PFSK-1 (cell line): ENCODE results near the gene HOXA4.

Experiments used
- FOXP2 ChIP-seq: optimal IDR thresholded peaks from 2 replicates; pipeline ENCODE3; 2011; ENCODE audit warnings: borderline replicate concordance, control low read depth, inconsistent platforms; ENCODE audit not compliant: insufficient read depth; ENCODE audit errors: extremely low read length, extremely low read depth
- POLR2AphosphoS5 ChIP-seq: IDR thresholded peaks from 2 replicates; pipeline ENCODE4 v1.6.1; 2012; ENCODE audit warnings: low read depth, mild to moderate bottlenecking, control low read depth, low read length, moderate library complexity
- SIN3A ChIP-seq: IDR thresholded peaks from 2 replicates; pipeline ENCODE4 v1.6.1; 2012; ENCODE audit warnings: mild to moderate bottlenecking, low read length, moderate library complexity, borderline replicate concordance; ENCODE audit not compliant: insufficient read depth
- TAF1 ChIP-seq: IDR thresholded peaks from 2 replicates; pipeline ENCODE4 v1.6.1; 2012; ENCODE audit warnings: low read length, control low read depth, borderline replicate concordance; ENCODE audit not compliant: insufficient read depth
- TF ChIP-seq, protein P1 (sequence below), 2 experiments: IDR thresholded peaks; 2 replicates each; pipeline versions ENCODE4 v1.6.1 to v1.8.0; 2011 to 2012; ENCODE audit warnings: low read depth in 2 of 2, low read length in 2 of 2, control low read depth in 1 of 2, inconsistent platforms in 1 of 2, mild to moderate bottlenecking in 1 of 2, moderate library complexity in 1 of 2; ENCODE audit not compliant: insufficient read depth in 1 of 2

The HOXA4 gene

GRCh38 chr7:27165089-27165995, 34.8 kb upstream of the HOXA4 start, which contains the start of gene HOXA9:
Gene HOXA9 (minus strand): TSS chr7:27165537. CDS start chr7:27165457, 80 bp downstream.
- TF ChIP-seq FOXP2 (no peak), POLR2AphosphoS5 (no peak), TAF1 (no peak), SIN3A (no peak)
- TF ChIP-seq, protein P1, sequence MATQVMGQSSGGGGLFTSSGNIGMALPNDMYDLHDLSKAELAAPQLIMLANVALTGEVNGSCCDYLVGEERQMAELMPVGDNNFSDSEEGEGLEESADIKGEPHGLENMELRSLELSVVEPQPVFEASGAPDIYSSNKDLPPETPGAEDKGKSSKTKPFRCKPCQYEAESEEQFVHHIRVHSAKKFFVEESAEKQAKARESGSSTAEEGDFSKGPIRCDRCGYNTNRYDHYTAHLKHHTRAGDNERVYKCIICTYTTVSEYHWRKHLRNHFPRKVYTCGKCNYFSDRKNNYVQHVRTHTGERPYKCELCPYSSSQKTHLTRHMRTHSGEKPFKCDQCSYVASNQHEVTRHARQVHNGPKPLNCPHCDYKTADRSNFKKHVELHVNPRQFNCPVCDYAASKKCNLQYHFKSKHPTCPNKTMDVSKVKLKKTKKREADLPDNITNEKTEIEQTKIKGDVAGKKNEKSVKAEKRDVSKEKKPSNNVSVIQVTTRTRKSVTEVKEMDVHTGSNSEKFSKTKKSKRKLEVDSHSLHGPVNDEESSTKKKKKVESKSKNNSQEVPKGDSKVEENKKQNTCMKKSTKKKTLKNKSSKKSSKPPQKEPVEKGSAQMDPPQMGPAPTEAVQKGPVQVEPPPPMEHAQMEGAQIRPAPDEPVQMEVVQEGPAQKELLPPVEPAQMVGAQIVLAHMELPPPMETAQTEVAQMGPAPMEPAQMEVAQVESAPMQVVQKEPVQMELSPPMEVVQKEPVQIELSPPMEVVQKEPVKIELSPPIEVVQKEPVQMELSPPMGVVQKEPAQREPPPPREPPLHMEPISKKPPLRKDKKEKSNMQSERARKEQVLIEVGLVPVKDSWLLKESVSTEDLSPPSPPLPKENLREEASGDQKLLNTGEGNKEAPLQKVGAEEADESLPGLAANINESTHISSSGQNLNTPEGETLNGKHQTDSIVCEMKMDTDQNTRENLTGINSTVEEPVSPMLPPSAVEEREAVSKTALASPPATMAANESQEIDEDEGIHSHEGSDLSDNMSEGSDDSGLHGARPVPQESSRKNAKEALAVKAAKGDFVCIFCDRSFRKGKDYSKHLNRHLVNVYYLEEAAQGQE (IDR thresholded peaks at IDR 0.05; ENCODE audit: insufficient read depth in 1 of 2, low read depth in 2 of 2, low read length in 2 of 2), result no peak

GRCh38 chr7:27164367-27165088, 34.0 kb upstream of the HOXA4 start:
- TF ChIP-seq, protein P1 (IDR thresholded peaks at IDR 0.05; ENCODE audit: insufficient read depth in 1 of 2, low read depth in 2 of 2, low read length in 2 of 2), result no peak
- TF ChIP-seq TAF1 (no peak), SIN3A (no peak), FOXP2 (no peak), POLR2AphosphoS5 (no peak)

- TF ChIP-seq POLR2AphosphoS5, result no peak
- no peak for TF ChIP-seq SIN3A
- no peak for TF ChIP-seq TAF1
These were observed 33.4 kb upstream of the HOXA4 start for GRCh38 chr7:27164045-27164366.

DNA sequence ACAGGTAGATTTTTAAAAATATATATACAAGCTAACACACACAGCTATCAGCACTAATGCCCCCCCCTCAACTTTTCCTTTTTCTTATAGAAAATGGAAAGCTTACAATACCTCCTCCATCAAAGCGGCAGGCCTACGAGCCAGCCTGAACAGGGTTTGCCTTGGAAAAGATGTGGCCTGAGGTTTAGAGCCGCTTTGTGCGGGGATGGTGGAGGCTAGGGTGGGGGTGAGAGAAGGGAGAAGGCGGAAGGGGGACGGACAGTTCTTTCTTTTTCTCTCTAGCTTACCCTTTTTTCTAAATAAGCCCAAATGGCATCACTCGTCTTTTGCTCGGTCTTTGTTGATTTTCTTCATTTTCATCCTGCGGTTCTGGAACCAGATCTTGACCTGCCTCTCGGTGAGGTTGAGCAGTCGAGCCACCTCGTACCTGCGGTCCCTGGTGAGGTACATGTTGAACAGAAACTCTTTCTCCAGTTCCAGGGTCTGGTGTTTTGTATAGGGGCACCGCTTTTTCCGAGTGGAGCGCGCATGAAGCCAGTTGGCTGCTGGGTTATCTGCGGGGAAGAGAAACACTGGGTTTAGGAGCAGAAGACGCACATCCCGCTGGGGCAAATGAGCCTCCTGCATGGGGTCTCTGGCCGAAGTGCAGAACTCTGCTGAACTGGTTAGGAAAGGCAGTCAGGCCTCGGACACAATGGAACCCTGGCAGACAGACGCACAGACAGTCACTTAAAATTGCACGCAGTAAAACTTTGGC, 32.9 kb upstream of the HOXA4 start:
- TF ChIP-seq SIN3A (no peak), TAF1 (no peak), POLR2AphosphoS5 (no peak), FOXP2 (no peak)
- TF ChIP-seq, protein P1 (IDR thresholded peaks at IDR 0.05; ENCODE audit: insufficient read depth in 1 of 2, low read depth in 2 of 2, low read length in 2 of 2), result no peak

- TF ChIP-seq SIN3A (no peak), TAF1 (no peak), FOXP2 (no peak), POLR2AphosphoS5 (no peak)
- TF ChIP-seq, protein P1 (IDR thresholded peaks at IDR 0.05; ENCODE audit: insufficient read depth in 1 of 2, low read depth in 2 of 2, low read length in 2 of 2), result no peak
These were observed 32.2 kb upstream of the HOXA4 start for GRCh38 chr7:27162561-27163287.
